ENCODE measurements around the gene IER2.
"Not testable (repeated sequence)": the region's sequence is repeated elsewhere in the genome, so short reads cannot be mapped to it uniquely, and the experiment has no call there.

DNA sequence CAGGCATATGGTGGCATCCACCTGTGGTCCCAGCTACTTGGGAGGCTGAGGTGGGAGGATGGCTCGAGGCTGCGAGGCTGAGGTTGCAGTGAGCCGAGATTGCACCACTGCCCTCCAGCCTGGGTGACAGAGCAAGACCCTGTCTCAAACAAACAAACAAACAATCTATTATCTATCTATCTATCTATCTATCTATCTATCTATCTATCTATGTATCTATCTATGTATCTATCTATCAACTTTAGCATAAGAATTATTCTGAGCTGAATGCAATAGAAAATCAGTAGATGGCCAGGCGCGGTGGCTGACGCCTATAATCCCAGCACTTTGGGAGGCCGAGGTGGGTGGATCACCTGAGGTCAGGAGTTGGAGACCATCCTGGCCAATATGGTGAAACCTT, 51.9 kb downstream of the IER2 start:
- TF ChIP-seq, protein P1, sequence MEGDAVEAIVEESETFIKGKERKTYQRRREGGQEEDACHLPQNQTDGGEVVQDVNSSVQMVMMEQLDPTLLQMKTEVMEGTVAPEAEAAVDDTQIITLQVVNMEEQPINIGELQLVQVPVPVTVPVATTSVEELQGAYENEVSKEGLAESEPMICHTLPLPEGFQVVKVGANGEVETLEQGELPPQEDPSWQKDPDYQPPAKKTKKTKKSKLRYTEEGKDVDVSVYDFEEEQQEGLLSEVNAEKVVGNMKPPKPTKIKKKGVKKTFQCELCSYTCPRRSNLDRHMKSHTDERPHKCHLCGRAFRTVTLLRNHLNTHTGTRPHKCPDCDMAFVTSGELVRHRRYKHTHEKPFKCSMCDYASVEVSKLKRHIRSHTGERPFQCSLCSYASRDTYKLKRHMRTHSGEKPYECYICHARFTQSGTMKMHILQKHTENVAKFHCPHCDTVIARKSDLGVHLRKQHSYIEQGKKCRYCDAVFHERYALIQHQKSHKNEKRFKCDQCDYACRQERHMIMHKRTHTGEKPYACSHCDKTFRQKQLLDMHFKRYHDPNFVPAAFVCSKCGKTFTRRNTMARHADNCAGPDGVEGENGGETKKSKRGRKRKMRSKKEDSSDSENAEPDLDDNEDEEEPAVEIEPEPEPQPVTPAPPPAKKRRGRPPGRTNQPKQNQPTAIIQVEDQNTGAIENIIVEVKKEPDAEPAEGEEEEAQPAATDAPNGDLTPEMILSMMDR (IDR thresholded peaks at IDR 0.05; ENCODE audit: insufficient read depth, low read length, poor library complexity, severe bottlenecking) = not testable (repeated sequence)
- not testable (repeated sequence) for TF ChIP-seq EZH2phosphoT487 (conservative IDR thresholded peaks at IDR 0.05; ENCODE audit: low read length)
